SH-SY5Y (cell line): ENCODE results near the gene GNGT2.

ENCODE experiments used
- GATA2 ChIP-seq: IDR thresholded peaks from 2 replicates; pipeline ENCODE4 v1.6.1; 2011; ENCODE audit warnings: mild to moderate bottlenecking, low read depth, low read length
- GATA3 ChIP-seq: IDR thresholded peaks from 2 replicates; pipeline ENCODE4 v1.6.1; 2011; ENCODE audit warnings: low read depth, mild to moderate bottlenecking, low read length, moderate library complexity

- no peak for TF ChIP-seq GATA3
- no peak for TF ChIP-seq GATA2
Observed at GRCh38 chr17:49197346-49197998, 12.9 kb downstream of the GNGT2 start.
